ENCODE data around the gene BICDL2.

Gene BICDL2

DNA sequence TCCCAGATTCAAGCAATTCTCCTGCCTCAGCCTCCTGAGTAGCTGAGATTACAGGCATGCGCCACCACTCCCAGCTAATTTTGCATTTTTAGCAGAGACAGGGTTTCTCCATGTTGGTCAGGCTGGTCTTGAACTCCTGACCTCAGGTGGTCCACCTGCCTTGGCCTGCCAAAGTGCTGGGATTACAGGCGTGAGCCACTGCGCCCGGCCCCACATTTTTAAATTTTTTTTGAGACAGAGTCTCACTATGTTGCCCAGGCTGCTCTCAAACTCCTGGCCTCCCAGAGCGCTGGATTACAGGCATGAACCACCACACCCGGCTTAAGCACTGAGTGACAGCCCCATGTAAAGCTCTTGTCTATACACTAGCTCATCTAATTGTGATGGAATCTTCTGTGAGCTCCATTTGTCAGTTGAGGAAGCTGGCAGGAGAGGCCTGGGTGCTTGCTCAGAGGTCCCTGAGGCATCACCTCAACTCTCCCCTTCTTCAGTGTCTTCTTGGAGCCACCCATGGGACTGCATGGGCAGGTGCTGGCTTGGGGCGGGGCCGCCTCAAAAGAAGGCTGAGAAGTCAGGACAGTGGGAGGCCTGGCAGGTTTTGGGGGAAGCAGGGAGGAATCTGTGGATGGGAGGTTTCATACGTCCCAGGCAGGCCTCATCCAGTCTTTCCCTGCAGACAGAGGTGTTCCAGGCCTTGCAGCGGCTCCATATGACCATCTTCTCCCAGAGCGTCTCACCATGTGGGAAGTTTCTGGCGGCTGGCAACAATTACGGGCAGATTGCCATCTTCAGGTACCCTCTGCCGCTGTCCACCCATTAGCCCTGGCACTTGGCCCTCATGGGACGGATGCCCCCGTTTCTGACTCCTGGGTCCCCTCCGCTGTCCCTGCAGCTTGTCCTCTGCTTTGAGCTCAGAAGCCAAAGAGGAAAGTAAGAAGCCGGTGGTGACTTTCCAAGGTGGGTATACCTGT lies 11.4 kb downstream of the BICDL2 start:
- no peak for DNase-seq (ENCODE audit: low read depth, low spot score)

DNA sequence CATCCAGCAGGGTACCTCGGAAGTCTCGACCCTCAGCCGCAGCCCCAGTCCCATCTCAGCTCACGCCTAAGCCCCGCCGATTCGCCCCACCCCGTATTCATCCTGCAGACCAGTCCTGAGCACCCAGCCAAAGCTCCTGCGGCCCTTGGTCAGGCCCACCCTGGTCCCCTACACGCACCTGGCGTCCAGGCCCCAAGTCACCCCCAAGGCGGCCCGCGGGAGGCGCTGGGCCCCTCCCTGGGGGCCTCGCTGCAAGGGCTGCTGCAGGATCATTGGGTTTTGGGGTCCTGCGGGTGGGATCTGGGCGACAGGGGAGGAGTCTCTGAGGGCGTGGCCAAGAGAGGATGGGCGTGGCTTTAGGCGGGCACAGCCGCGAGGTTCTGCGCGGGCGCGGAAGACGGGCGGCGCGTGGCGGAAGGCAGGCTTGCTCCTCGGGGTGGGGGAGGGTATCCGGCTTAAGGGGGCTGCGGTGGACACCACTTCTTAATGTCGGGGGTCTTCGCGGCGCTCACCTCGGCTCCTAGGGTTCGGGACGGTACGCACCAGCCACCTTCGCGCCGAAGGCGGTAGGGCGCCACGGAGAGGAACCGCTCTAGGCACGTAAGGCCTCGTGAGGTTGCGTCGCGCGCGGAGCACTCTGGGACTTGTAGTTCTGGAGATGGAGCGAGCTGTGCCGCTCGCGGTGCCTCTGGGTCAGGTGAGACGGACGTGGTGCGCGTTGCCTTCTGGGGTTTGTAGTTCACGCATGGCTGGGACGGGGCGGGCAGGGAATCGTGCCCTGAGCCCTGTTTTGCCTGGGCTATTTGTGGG lies 12.9 kb downstream of the BICDL2 start, which contains the start of the genes HCFC1R1 and THOC6:
HCFC1R1 (minus strand) TSS at position 274 of the 810 bp plus-strand sequence; CDS start at position 273, 1 bp downstream.
THOC6 (plus strand) TSS at position 367 of the 810 bp plus-strand sequence; CDS start at position 659, 292 bp downstream.
- peak; percentile 97 for DNase-seq (ENCODE audit: low read depth, low spot score)

DNA sequence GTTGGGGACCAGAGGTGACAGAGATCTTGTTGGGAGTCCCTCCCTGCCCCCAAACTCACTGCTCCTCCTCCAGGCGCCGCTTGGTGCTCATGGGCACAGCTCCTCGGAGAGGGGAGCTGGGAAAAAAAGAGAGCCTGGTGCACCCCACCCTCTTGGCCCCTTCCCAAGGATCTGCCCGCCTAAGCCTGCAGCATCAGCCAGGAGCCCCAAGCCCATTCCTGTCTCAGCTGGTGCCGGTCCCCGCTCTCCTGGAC lies 13.4 kb downstream of the BICDL2 start:
- DNase-seq (ENCODE audit: low read depth, low spot score) = no peak

DNA sequence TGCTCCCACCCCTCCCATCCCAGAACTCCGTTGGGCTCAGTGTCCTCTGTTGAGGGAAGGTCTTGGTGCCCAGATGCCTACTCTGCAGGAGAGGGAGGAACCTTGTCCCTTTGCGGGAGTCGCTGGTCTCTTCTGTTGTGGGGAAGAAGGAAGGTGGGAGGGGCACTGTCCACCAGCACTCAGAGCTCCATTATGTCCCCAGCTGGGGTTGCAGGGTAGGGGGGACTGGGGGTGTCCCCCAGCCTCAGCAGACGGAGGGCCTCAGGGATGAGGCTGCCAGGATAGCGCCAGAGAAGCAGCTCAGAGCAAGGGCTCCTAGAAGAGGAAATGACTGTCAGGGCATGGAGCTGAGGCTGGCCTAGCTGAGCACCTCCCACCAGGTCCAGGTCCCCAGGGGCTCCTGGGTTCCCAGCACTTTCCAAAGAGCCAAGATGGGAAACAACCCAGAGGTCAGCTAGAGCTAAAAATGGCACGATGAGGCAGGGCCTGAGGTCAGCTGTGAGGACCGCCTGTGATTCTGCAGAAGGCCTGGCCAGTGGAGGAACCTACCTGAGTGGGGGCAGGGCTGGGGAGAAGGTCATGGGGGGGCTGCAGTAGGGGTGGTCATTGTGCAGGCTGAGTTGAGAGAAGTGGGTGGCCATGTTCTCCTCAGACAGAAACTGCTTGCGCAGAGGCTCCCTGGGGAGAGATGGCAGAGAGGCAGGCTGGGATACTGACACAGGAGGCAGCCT lies 13.9 kb downstream of the BICDL2 start:
- DNase-seq (ENCODE audit: low read depth, low spot score) = no peak

DNA sequence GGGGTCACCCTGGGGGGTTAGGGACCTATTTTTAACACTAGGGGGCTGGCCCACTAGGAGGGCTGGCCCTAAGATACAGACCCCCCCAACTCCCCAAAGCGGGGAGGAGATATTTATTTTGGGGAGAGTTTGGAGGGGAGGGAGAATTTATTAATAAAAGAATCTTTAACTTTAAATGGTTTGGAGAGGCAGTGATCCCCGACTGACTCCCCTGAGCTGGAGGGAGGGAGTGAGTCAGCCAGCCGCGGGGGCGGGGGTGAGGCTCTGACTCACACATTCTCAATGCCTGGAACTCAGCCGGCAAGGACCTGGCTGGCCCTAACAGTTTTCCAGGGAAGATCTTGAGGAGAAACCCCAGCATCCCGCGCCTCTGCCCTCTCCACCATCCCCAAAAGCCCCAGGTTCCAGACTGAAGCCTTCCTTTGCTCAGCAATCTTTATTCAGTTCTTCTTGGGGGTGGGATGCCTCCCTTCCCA lies 14.5 kb downstream of the BICDL2 start:
- peak; percentile 91 for DNase-seq (ENCODE audit: low read depth, low spot score)

GRCh38 chr16:3021449-3022207 lies 15.1 kb downstream of the BICDL2 start:
- peak; percentile 93 for DNase-seq (ENCODE audit: low read depth, low spot score)

GRCh38 chr16:3020604-3021448 lies 15.9 kb downstream of the BICDL2 start:
- peak; percentile 31 for DNase-seq (ENCODE audit: low read depth, low spot score)

GRCh38 chr16:3020247-3020603 lies 16.5 kb downstream of the BICDL2 start, which contains the start of gene TNFRSF12A:
Gene TNFRSF12A (plus strand): TSS chr16:3020368. CDS start chr16:3020398, 30 bp downstream.
- DNase-seq (ENCODE audit: low read depth, low spot score) = peak; percentile 20

- no peak for DNase-seq (ENCODE audit: low read depth, low spot score)
Observed at GRCh38 chr16:3019594-3020246, 17.0 kb downstream of the BICDL2 start.

GRCh38 chr16:3017794-3018506 lies 18.8 kb downstream of the BICDL2 start, which contains the start of gene CLDN6:
Gene CLDN6 (minus strand): TSS chr16:3018183. CDS start chr16:3016021, 2,162 bp downstream.
- no peak for DNase-seq (ENCODE audit: low read depth, low spot score)

- DNase-seq (ENCODE audit: low read depth, low spot score) = no peak
Observed at GRCh38 chr16:3017344-3017743, 19.4 kb downstream of the BICDL2 start.

GRCh38 chr16:3015865-3016521 lies 20.8 kb downstream of the BICDL2 start:
- no peak for DNase-seq (ENCODE audit: low read depth, low spot score)

GRCh38 chr16:3014971-3015370 lies 21.8 kb downstream of the BICDL2 start:
- DNase-seq (ENCODE audit: low read depth, low spot score) = no peak

GRCh38 chr16:3013998-3014690 lies 22.6 kb downstream of the BICDL2 start:
- no peak for DNase-seq (ENCODE audit: low read depth, low spot score)

GRCh38 chr16:3013491-3013951 lies 23.2 kb downstream of the BICDL2 start:
- DNase-seq (ENCODE audit: low read depth, low spot score) = no peak

- DNase-seq (ENCODE audit: low read depth, low spot score) = no peak
Observed at GRCh38 chr16:3012828-3013420, 23.8 kb downstream of the BICDL2 start, which contains the start of gene CLDN9. Gene CLDN9 (plus strand): TSS chr16:3012923. CDS start chr16:3013363, 440 bp downstream.

DNA sequence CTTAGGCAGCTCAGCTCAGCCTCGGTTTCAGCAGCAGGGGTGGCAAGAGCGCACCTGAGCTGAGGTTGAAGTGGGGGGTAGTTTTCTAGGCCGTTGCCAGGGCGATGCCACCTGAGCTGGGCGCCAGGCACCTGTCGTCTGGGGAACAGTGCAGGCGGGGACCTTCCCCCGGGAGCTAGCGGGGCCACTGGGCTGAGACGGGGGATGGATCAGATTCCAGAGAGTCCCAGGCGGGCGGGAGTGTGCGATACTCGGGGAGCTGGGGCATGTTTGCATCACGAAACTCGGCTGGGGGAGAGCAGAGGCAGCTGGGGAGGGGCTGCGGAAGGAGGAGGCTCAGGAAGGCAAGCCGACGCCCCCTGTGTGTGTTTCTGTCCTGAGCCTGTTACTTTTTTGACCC lies 24.5 kb downstream of the BICDL2 start:
- DNase-seq (ENCODE audit: low read depth, low spot score) = no peak

Data from smooth muscle cell of the brain vasculature (primary cell).